Left kidney (tissue), 2 donors: Measurements from ENCODE around the gene GNAQ. TPM values are rescaled to one million over a fixed set of nuclear protein-coding genes. Genes with fewer than 3 reads are reported as not detected.
A peak's percentile ranks its signal among the peaks of the same experiment; 100 is the strongest.

Experiments used
- DNase-seq: peaks from one replicate; pipeline ENCODE4 v3.0.0-alpha.2; 2013
- polyA plus RNA-seq: library from polyadenylated mRNA; unstranded; fragments of 120-200 nt; gene quantifications from one replicate; pipeline ENCODE4 v1.2.1, GENCODE V29; 2013; ENCODE audit not compliant: insufficient read length

The GNAQ gene
- polyA plus RNA-seq, 1 donor: 66.5 TPM

DNA sequence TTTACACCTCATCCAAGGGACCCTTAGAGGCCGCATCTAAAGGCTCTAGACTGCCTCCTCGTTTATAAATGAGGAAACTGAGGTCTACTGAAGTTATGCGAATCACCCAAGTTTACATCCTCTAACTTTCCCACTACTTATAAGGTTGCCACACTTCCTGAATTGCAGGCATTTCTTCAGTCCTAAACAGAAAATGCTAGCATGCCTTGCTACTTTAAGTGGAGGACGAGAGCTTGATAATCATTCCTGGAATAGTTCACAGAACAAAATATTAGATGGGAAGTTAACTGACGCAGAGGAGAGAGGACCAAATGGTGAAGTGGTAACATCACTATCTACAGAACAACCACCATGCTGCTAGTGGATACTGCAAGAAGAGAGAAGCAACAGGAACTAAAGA, 85.8 kb downstream of the GNAQ start:
- no peak for DNase-seq

- DNase-seq: peak; percentile 22
Measured at GRCh38 chr9:77944556-77945243, 86.9 kb downstream of the GNAQ start.

DNA sequence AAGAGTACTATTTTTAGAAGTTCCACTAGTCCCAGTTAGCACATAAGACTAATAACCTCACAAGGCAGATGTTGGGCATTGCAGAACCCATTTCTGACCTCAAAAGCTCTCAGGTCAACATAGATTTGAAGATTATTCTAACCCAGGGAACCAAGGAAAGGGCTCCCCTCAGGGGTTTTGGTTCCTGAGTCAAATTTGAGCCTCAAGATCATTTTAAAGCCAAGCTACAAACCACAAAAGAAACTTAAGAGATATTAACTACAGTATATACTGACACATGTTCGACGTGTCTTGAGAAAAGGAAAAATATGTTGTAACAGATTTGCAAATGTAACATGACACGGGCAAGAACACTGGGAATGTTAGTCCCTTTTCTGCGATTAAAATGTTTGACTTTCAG, 88.6 kb downstream of the GNAQ start:
- no peak for DNase-seq

DNA sequence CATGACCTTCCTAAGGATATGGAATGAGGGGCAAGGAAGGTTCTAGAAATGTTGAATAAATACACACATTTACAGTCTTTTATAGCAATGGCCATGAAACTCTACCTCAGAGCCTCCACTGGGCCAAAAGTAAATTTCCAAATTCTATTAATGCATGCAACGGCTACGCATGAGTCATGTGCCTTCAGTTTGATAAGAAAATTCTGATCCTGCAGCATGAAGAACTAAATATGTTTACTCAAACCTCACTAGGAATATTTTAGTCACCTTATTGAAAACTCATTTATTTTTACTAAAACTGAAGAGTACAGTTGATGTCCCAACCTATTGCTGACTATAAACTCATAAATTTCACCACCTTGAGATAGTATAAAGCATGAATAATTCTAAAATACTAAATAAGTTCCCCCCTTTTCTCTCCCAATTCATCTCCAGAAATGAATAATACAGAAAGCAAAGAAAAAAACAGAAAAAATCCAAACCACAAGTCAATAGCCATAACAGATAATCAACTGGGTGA, 92.4 kb downstream of the GNAQ start:
- DNase-seq: no peak

GRCh38 chr9:77938163-77938562, 93.4 kb downstream of the GNAQ start:
- DNase-seq: no peak

DNA sequence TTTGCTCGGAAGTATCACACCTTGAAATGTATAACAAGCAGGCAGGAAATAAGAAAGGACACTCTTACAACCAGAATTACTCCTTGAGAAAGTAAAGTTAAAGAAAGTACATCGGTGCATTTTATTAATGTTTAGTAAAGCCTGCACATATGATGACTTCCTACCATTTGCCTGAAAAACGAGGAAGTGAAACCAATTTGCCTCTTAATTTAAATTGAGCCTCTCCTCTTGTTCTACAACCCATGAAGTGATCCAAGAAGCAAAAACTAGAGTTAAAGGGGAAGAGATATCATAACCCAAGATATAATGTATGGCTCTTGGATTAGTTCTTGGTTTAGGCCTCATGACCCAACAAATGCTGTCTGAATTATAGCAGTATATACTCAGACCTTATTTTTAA, 95.6 kb downstream of the GNAQ start:
- no peak for DNase-seq

DNA sequence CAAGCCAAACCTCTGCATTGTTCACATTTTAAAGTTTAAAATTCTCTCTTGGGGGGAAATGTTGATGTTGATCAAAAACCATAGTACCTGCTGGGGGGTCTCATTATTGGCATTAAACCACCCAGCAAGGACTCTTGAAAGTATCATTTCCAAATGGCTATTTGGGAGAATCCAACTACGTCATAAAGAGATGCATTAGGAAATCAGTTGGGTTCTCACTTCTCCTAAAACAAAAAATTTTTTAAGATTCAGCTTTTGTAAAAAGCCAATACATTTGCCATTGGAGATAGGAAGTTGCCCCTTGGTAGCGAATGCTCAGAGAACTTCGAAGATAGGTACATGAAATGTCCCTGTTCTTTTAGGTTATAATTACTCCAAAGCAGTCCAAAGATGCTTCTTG, 96.4 kb downstream of the GNAQ start:
- no peak for DNase-seq

GRCh38 chr9:77933976-77934375, 97.6 kb downstream of the GNAQ start:
- no peak for DNase-seq

- no peak for DNase-seq
Measured at GRCh38 chr9:77933019-77933418, 98.6 kb downstream of the GNAQ start.

- DNase-seq: no peak
Measured at GRCh38 chr9:77929942-77930341, 101.7 kb downstream of the GNAQ start.

DNA sequence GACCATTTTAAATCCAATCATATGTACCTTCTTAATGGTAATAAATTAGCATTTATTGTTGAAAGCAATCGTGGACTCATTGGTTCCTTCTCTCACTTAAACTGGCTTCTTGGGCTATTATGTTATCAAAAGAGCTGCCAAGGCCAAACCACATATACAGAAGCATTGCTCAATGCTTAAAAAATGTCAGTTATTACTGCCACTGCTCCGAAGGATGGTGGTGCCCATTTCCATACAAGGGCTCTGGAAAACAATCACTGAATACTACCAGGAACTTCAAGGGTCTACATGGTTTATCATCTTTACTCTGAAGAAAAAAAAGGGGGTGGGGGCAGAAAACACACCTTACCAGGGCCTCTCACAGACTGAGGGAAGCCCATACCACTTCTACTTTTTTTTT, 104.3 kb downstream of the GNAQ start:
- DNase-seq: no peak

DNA sequence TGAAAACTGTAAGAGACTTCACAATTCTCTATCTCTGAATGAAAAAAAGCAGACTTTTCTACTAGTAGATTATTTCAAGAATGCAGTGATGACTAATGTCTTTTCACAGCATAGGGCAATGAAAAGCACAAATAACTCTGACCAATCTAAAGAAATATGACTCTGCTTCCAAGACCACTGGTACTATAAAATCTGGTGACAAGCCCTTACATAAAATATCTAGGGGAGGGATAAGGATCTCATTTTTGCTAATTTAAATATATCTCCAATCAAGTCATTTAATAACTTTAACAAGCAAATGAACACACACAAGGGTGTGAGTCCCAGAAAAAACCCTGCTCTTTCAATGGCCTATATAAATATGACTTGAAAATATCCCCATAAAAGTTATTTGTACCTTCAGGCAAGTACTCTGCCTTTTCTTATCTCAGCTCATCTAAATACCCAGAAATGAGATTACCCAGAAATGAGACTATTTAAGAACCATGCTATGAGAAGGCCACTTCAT, 105.2 kb downstream of the GNAQ start:
- DNase-seq: no peak

- no peak for DNase-seq
Measured at GRCh38 chr9:77922591-77922990, 109.0 kb downstream of the GNAQ start.

- DNase-seq: no peak
Measured at GRCh38 chr9:77917800-77918199, 113.8 kb downstream of the GNAQ start.

GRCh38 chr9:77916820-77917219, 114.8 kb downstream of the GNAQ start:
- DNase-seq: no peak

DNA sequence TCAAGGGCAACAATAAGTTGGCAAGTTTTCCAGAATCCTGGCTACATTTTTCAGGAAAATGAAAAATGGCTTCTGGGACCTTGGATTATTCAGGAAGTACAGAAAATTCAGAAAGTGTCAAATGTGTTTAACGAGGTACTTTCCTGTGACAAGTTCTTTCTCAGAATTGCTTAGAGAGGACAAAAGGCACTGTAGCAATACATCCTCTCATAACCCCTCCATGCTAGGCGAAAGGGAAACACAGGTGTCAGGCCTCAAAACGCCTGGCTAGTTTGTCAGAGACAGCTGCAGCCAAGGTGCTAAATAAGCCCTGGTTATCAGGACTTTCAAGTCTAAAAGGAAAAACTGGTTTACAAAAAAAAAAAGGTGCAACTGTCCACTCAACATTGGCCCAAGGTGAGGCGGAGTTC, 115.2 kb downstream of the GNAQ start:
- no peak for DNase-seq

DNA sequence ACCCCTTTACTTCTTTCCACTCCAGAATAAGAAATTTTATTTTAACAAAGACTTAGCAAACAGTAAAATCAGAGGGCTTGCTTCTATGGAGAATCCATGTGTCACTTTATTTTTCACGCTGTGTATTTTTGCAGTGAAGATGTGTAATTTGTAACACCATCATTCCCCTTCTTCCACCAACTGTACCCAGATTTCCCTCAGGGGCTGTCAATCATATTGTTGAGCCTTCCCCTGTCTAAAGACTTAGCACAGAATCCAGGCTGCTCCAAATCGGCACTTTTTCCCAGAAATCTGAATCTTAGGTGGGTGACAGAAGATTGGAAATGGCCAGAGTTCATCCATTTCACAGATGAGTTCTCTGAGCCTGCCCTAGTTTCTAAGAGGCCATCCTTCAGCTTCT, 115.9 kb downstream of the GNAQ start:
- DNase-seq: no peak

DNA sequence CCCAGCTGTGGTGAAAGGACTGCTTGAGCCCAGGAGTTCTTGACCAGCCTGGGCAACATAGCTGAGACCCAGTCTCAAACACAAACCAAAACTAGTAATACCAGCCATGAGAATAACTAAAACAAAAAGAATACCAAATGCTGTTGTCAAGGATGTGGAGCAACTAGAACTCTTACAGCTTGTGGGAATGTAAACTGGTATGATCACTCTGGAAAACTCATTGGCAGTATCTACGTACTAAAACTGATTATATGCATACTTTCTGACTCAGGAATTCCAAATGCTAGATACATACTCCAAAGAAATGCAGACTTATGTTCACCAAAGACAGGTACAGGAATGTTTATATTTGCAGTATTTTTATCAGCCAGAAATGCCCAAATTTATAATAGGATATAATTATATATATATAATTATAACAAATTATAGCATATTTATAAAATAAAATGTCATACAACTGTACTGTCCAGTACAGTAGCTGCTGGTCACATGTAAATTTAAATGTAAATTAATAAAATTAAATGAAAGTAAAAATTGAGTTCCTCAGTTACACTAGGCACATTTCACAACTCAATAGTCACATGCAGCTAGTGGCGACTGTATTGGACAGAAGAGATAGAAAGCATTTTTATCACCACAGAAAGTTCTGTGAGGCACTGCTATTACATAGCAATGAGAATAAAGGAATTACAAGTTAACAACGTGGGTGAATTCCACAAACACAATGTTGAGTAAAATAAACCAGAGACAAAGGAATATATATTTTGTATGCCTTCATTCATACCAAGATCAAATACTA, 118.5 kb downstream of the GNAQ start:
- no peak for DNase-seq

GRCh38 chr9:77911928-77912327, 119.7 kb downstream of the GNAQ start:
- DNase-seq: no peak

DNA sequence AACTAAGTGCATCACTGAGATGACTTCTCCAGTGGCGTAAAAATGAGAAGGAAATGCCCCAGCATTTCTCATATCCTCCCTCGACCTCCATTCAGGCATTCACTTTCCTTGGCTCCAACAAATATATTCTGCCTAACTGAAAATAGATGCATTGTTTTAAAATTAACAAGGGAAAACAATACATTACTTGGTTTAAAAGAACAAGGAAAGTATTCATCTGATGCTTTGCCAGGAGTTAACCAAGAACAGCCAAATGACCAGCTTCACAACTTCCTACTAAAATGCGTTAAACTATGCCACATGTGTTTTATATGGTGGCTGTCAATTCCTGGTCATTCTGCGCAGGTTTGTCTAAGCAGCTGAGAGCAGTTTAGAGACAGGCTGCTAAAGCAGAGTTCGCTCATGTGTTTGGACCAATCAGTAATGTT, 121.4 kb downstream of the GNAQ start:
- DNase-seq: no peak

DNA sequence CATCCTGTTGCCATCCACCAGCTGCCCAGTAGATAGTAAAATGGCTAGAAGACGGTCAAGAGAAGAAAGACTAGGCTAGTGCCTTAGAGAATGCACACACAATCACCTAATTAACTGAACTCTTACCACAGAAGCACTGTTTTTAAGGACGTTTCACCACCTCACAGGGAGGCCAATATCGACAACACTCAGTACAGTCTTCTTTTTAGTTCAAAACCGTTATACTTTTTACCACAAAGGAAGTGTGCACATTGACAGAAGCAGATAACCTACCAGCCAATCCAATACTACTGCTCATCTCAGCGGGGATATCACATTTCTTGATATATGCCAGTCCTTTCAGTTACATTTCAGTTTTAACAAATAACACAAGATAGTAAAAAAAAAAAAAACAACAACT, 122.3 kb downstream of the GNAQ start:
- DNase-seq: no peak

DNA sequence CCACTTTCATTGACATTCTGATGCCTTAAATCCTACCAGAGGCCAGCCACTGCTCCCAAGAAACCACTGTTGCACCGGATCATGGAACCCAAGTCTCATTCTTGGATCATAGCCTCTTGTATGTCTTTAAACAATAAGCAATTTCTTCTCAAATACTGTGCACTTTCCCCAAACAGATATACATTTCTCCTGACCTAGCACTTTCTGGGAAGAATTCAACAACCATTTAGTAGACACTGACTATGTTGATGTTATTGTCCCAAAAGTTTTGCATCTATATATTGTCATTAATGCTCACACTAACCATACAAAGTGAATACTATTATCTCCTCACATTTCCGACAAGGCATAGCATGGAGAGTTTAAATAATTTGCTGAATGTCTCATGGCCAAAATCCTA, 123.3 kb downstream of the GNAQ start:
- DNase-seq: no peak

- no peak for DNase-seq
Measured at GRCh38 chr9:77907585-77907984, 124.0 kb downstream of the GNAQ start.
